ENCODE data around the gene SSBP2.

SSBP2 gene

DNA sequence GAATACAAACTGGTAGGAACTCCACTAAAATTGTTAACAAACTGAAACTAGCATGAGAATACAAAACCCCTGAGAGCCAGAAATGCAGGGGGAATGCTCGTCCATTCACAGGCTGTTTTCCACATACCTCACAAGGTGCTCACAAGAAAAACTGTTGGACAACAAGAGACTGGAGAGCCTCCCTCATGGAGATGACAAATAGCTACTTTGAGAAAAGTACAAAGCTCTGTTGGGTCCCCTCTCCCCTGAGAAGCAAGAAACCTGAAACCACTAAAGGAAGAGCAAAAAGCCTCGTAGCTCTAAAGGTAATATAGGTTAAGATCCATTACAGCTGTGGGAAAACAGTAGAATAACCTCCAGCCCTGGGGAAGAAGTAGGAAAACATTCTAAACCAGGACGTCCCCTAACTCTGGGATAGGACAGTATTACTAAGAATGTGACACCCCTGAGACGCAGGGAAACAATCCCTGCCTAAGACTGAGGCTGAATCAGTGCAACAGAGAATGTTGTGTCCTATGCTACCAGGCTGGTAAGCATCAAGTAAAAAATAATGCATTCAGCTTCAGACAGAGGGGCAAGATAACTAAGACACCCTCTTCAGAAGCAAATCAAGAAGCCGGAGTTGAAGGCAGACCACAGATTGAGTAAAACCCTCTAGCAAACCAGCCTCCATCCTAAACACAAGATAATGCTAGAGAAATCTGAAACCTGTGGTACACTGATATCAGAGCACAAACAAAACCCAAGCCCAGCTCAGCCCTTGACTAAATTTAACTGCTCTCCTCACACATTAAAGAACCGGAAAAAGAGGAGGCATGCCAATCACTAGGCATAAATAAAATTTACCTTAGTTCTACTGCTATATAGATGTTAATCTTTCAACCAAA lies 160.2 kb downstream of the SSBP2 start:
- Histone ChIP-seq H3K27me3 (ENCODE audit: low read length) (no peaks in the 10 kb centered on the region), H3K79me2 (ENCODE audit: insufficient read depth, low read length) (peaks cover 13% of the 10 kb centered on the region; the same call in 1 of the 2 replicates), H3K9me3 (ENCODE audit: insufficient read depth, low read length) (no peaks in the 10 kb centered on the region), H3K9me2 (replicated peaks; ENCODE audit: insufficient read depth, low read length) (no peaks in the 10 kb centered on the region), H2AFZ (ENCODE audit: low read depth, low read length, severe bottlenecking) (no peak overlapping the region), H4K20me1 (ENCODE audit: low read depth, low read length) (no peaks in the 10 kb centered on the region), H3K4me2 (ENCODE audit: low read depth, low read length, poor library complexity, severe bottlenecking) (no peak overlapping the region), H3K27ac (ENCODE audit: low read depth, low read length) (no peak overlapping the region), H3K9ac (ENCODE audit: low read length) (no peak overlapping the region), H3F3A (ENCODE audit: insufficient read depth) (no peaks in the 10 kb centered on the region), H3K4me3 (ENCODE audit: insufficient read depth, low read length, poor library complexity, severe bottlenecking) (no peak overlapping the region), H3K36me3 (ENCODE audit: low read length) (no peaks in the 10 kb centered on the region)
- TF ChIP-seq, protein P1, sequence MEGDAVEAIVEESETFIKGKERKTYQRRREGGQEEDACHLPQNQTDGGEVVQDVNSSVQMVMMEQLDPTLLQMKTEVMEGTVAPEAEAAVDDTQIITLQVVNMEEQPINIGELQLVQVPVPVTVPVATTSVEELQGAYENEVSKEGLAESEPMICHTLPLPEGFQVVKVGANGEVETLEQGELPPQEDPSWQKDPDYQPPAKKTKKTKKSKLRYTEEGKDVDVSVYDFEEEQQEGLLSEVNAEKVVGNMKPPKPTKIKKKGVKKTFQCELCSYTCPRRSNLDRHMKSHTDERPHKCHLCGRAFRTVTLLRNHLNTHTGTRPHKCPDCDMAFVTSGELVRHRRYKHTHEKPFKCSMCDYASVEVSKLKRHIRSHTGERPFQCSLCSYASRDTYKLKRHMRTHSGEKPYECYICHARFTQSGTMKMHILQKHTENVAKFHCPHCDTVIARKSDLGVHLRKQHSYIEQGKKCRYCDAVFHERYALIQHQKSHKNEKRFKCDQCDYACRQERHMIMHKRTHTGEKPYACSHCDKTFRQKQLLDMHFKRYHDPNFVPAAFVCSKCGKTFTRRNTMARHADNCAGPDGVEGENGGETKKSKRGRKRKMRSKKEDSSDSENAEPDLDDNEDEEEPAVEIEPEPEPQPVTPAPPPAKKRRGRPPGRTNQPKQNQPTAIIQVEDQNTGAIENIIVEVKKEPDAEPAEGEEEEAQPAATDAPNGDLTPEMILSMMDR (IDR thresholded peaks at IDR 0.05; ENCODE audit: insufficient read depth, low read length, poor library complexity, severe bottlenecking), result no peak
- TF ChIP-seq EZH2phosphoT487 (conservative IDR thresholded peaks at IDR 0.05; ENCODE audit: low read length), result no peak

DNA sequence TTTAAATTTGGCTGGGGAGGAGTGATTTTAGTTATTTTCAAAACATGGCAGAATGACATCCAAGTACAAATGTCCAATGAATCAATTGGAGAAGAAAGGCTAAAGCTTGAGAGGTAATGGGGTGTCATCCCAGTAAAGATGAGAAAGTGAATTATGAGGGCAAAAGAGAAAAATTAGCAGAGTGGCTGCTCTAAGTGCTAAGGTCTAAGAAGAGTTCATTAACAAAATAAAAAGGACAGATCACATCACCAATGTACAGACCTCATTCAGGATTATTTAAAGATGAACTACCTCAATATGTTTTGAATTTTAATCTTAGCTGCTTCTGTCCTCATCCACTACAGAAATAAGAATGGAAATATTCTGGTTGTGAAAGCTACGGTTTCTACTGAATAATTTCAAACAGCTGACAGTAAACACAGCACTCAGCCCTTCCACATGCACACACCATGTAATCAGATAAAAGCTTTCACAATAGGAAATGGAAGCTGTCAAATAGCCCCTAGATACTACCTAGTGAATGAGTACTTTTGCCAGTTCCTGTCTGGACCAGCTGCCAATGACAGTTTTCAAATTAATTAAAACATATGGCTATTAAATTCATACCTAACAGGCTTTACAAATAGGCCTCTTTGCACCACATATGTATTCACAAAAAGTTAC lies 171.5 kb downstream of the SSBP2 start:
- Histone ChIP-seq H3K36me3 (ENCODE audit: low read length) (no peaks in the 10 kb centered on the region), H3K4me3 (ENCODE audit: insufficient read depth, low read length, poor library complexity, severe bottlenecking) (no peak overlapping the region), H3K79me2 (ENCODE audit: insufficient read depth, low read length) (peaks cover 4% of the 10 kb centered on the region; the same call in 1 of the 2 replicates), H3K27ac (ENCODE audit: low read depth, low read length) (peak overlapping the region; percentile 23; the same call in 1 of the 2 replicates), H3K9me3 (ENCODE audit: insufficient read depth, low read length) (no peaks in the 10 kb centered on the region), H3K9me2 (replicated peaks; ENCODE audit: insufficient read depth, low read length) (no peaks in the 10 kb centered on the region), H2AFZ (ENCODE audit: low read depth, low read length, severe bottlenecking) (no peak overlapping the region), H3K9ac (ENCODE audit: low read length) (no peak overlapping the region), H4K20me1 (ENCODE audit: low read depth, low read length) (no peaks in the 10 kb centered on the region; the same call in 1 of the 2 replicates), H3K4me2 (ENCODE audit: low read depth, low read length, poor library complexity, severe bottlenecking) (no peak overlapping the region), H3F3A (ENCODE audit: insufficient read depth) (peaks cover 13% of the 10 kb centered on the region; the same call in 1 of the 2 replicates), H3K27me3 (ENCODE audit: low read length) (no peaks in the 10 kb centered on the region)
- no peak for TF ChIP-seq EZH2phosphoT487 (conservative IDR thresholded peaks at IDR 0.05; ENCODE audit: low read length)
- TF ChIP-seq, protein P1 (IDR thresholded peaks at IDR 0.05; ENCODE audit: insufficient read depth, low read length, poor library complexity, severe bottlenecking), result no peak

DNA sequence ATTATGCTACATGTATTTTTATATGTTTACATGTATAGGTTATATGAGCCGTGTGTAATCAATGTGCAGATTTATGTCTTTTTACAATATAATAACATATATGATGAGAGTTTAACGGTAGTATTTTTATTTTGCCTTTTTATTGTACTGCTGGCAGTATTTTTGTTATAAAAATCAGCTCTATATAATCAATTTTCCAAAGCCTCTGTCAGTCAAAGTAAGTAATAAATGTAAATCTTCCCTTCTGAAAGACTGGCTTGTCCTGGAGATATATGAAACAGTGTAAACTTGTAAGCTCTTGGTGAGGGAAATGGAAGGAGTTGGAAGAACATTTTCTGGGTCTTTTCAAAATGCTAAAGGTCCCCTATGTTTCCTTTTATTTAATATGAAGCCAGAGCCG lies 173.8 kb downstream of the SSBP2 start:
- no peaks in the 10 kb centered on the region for H4K20me1 ChIP-seq (ENCODE audit: low read depth, low read length)
- H3K27ac ChIP-seq (ENCODE audit: low read depth, low read length), result no peak overlapping the region
- no peak overlapping the region for H3K4me3 ChIP-seq (ENCODE audit: insufficient read depth, low read length, poor library complexity, severe bottlenecking)
- no peaks in the 10 kb centered on the region for H3K9me2 ChIP-seq (replicated peaks; ENCODE audit: insufficient read depth, low read length)
- no peaks in the 10 kb centered on the region for H3K9me3 ChIP-seq (ENCODE audit: insufficient read depth, low read length)
- peaks cover 3% of the 10 kb centered on the region; the same call in 1 of the 2 replicates for H3K36me3 ChIP-seq (ENCODE audit: low read length)
- H3K4me2 ChIP-seq (ENCODE audit: low read depth, low read length, poor library complexity, severe bottlenecking), result no peak overlapping the region
- H3K79me2 ChIP-seq (ENCODE audit: insufficient read depth, low read length), result no peaks in the 10 kb centered on the region
- no peaks in the 10 kb centered on the region for H3K27me3 ChIP-seq (ENCODE audit: low read length)
- H3F3A ChIP-seq (ENCODE audit: insufficient read depth), result peaks cover 11% of the 10 kb centered on the region; the same call in 1 of the 2 replicates
- no peak overlapping the region for H3K9ac ChIP-seq (ENCODE audit: low read length)
- TF ChIP-seq EZH2phosphoT487 (conservative IDR thresholded peaks at IDR 0.05; ENCODE audit: low read length), result no peak
- TF ChIP-seq, protein P1 (IDR thresholded peaks at IDR 0.05; ENCODE audit: insufficient read depth, low read length, poor library complexity, severe bottlenecking), result no peak
- H2AFZ ChIP-seq (ENCODE audit: low read depth, low read length, severe bottlenecking), result no peak overlapping the region

All from SU-DHL-6 (cell line).